Cerebellar cortex (tissue), 1 donor: ENCODE results near the gene SIRPB1.
"Not testable (repeated sequence)": the region's sequence is repeated elsewhere in the genome, so short reads cannot be mapped to it uniquely, and the experiment has no call there.

Experiments
- DNase-seq: peaks from one replicate; pipeline ENCODE4 v3.0.0-alpha.2; 2015; ENCODE audit warnings: low spot score

SIRPB1 gene

GRCh38 chr20:1588533-1589460, 31.0 kb downstream of the SIRPB1 start:
- no peak for DNase-seq

DNA sequence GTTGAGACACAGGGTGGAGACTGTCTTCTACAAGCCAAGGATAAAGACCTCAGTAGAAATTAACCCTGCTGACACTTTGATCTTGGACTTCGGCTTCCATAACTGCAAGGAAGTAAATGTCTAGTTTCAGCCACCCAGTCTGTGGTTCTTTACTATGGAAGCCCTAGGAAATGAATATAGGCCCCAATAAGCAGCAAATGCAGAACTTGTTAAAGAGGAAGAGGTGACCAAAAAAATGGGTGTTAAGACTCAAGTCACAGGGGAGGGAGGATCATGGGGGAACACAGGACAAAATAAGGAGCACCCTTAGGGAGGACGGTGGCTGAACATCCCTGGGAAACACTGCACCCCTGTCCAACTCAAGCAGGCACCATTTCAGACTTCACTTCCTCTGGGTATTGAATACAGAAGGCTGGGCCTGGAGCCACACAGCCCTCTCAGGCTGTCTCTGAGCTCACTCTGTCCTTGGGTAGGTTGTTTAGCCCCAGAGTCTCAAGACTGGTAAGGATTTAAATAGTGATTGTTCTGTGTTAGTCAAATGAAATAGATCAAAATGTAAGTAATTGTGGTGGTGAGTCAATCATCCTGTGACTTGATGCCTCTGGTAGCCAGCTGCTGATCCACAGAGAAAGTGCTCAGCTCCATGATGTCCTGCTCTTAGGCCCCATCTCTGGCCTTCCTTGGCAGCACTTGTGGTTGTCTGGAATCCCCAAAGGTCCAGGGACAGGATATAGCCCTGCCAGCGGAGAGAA, 31.9 kb downstream of the SIRPB1 start:
- no peak for DNase-seq

DNA sequence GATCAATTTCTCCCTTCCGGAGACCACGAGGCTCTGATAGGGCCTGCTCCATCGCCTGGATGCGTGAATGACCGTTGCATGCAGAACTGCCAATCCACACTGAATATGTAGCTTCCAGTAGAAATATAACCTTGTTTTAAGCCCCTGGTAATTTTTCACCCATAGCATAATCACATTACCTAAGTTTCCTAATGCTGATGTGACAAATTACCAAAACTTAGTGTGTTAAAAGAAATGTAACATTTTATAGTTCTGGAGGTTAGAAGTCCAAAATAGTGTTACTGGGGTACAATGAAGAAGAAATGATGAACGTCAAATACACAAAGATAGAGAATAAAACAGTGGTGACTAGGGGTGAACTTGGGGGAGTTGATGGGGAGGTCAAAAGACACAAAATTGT, 40.3 kb downstream of the SIRPB1 start:
- DNase-seq: no peak

DNA sequence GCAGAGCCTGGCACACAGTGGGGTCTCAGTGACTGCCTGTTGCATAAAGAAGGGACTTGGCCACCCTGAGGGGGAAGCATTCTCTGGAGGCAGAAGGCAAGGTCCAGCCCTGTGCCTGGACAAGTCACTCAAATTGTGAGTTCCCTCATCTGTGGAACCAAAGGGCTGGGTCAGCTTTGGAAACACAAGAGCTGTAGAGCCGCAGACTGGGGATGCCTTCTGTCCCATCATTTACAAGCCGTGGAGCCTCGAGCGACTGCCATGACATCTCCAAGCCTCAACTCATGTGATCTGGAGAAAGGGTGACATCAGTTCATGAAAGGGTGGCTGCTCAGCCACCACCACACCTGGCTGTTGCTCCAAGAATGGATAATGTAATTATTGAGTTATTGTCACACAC, 41.9 kb downstream of the SIRPB1 start:
- no peak for DNase-seq

DNA sequence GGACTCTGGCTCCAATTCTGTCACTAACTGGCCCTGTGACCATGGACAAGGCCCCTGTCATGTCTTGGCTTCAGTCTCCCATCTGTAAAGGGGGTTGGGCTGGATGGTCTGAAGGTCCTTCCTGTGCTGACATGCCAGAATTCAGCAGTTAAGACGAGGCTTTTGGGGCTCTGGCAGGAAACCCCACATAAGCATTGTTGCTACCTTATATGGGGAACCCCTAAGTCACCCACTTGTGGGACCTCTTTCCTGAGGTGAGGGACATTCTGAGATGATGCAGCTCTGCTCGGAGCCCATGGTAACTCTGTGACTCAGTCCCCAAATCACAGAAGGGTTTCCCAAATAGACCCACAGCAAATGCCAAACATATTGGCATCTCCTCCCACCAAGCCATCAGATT, 42.5 kb downstream of the SIRPB1 start:
- not testable (repeated sequence) for DNase-seq

DNA sequence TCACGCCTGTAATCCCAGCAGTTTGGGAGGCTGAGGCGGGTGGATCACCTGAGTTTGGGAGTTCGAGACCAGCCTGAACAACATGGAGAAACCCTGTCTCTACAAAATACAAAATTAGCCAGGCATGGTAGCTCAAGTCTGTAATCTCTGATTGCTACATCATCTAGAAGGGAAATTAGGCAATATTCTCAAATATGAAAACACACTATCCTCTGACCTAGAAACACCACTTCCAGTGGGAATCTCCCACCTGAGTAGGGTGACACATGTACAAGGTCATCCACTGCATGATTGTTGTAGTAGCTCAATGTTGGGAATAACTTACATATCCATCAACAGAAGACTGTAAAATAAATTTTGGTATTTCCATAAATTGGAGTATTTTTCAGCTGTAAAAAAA, 43.2 kb downstream of the SIRPB1 start:
- no peak for DNase-seq

DNA sequence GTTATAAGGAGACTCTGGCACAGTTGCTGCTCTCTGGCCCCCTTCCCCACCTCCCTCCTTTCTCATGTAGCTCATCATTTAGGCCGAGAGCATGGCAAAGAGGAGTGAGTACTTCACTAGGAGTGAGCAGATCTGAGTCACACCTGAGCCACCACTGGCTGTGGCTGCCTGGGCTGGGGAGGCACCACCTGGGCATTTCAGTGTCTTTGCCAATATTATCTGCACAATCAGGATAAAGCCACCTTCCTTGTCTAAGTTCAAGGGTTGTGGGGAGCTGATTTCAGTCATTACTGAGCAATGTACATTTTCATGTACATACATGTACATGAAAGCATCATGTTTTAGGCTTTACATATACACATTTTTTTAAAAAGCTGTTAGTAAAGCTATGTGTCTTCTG, 43.8 kb downstream of the SIRPB1 start:
- not testable (repeated sequence) for DNase-seq

DNA sequence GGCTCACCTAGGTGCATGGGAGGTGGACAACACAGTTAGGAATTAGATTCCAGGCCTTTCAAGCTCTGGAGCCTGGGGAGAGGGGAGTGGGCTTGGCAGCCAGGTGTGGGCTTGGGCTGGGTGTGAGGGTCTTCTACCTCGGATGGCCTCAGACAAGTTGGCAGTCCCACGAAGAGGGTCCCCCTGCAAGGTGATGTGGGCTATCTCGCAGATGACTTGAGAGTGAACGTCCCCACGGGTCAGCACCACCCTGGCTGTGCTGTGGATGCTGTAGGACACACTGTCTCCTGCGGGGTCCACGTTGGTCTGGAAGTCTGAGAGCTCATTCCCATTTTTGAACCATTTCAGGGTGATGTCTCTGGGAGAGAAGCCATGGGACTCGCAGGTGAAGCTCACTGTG, 48.2 kb downstream of the SIRPB1 start:
- not testable (repeated sequence) for DNase-seq
